Transverse colon (tissue), 4 donors: ENCODE data around the gene IGSF21. TPM values are rescaled to one million over a fixed set of nuclear protein-coding genes. Genes with fewer than 3 reads are reported as not detected.

Experiments
- DNase-seq: peaks from one replicate; pipeline ENCODE4 v3.0.0-alpha.2; 2019
- H3K27ac ChIP-seq, 4 donors: fragments of 200-600 bp; sonication (generic); 2 replicates each; pipeline ENCODE4 v1.5.1; 2016 to 2018; ENCODE audit warnings: inconsistent platforms in 4 of 4
- H3K27me3 ChIP-seq: fragments of 200-600 bp; sonication (generic); 2 replicates; pipeline ENCODE4 v1.5.1; 2017; ENCODE audit warnings: inconsistent platforms
- H3K36me3 ChIP-seq, 4 donors: fragments of 200-600 bp; sonication (generic); 2 replicates each; pipeline ENCODE4 v1.5.1; 2017 to 2019; ENCODE audit warnings: inconsistent platforms in 4 of 4
- H3K4me1 ChIP-seq, 4 donors: fragments of 200-600 bp; sonication (generic); 2 replicates each; pipeline ENCODE4 v1.5.1; 2017 to 2020; ENCODE audit warnings: inconsistent platforms in 4 of 4
- H3K4me3 ChIP-seq, 4 donors: fragments of 200-600 bp; sonication (generic); 1 replicate in 1 of 4; 2 replicates in 3 of 4; pipeline versions ENCODE4 v1.5.1 to v1.6.1; 2017 to 2019; ENCODE audit warnings: inconsistent platforms in 4 of 4
- H3K9me3 ChIP-seq, 2 donors: fragments of 200-600 bp; sonication (generic); 2 replicates each; pipeline ENCODE4 v1.5.1; 2017 to 2019; ENCODE audit warnings: inconsistent platforms in 2 of 2
- EP300 ChIP-seq: sonication (generic); formaldehyde crosslinking; IDR thresholded peaks from one replicate; pipeline ENCODE4 v1.6.1; 2017; ENCODE audit warnings: antibody characterized with exemption, low read depth
- POLR2A ChIP-seq: fragments of 450-650 bp; IDR thresholded peaks from one replicate; pipeline ENCODE4 v1.6.1; 2016; ENCODE audit warnings: antibody characterized with exemption, mild to moderate bottlenecking, moderate library complexity
- POLR2AphosphoS5 ChIP-seq, 3 donors: sonication (generic); formaldehyde crosslinking; IDR thresholded peaks; one replicate each; pipeline ENCODE4 v1.6.1; 2016; ENCODE audit warnings: antibody characterized with exemption in 3 of 3
- WGBS, 2 donors: methylation state at CpG; one replicate each; pipeline ENCODE4 v1.1.5; 2018; ENCODE audit warnings: low coverage in 1 of 2; 5-methylcytosine and 5-hydroxymethylcytosine counted together
- in situ Hi-C, 4 donors: fragments of 200-750 bp; cut with MboI; loops; one replicate each; pipeline versions ENCODE4 v1.15.0 to v1.15.1; 2017; ENCODE audit warnings: low sequenced_read_pairs in 3 of 4, low pct_ligation_motif_present in 1 of 4, low pct_unique_long_range_greater_than_20kb in 1 of 4
- intact Hi-C: fragments of 100-400 bp; cut with DNase I; formaldehyde crosslinking; loops from one replicate; pipeline ENCODE4 v1.15.1; 2023; ENCODE audit warnings: low total_unique reads
- total RNA-seq, 4 donors: library from RNA; depleted of rRNA; stranded (reverse); fragments of >200 nt; gene quantifications; one replicate each; pipeline ENCODE4 v1.1.0, GENCODE V29; 2016
- TF ChIP-seq, protein P1 (sequence below), 5 experiments: fragments of 200-600 bp in 3 of 5; fragments of 450-650 bp in 2 of 5; sonication (generic) in 3 of 5; IDR thresholded peaks; 1 replicate in 2 of 5; 2 replicates in 3 of 5; pipeline ENCODE4 v1.5.1; 2016 to 2017; ENCODE audit warnings: antibody characterized with exemption in 5 of 5, inconsistent platforms in 3 of 5, mild to moderate bottlenecking in 2 of 5, moderate library complexity in 1 of 5

Gene IGSF21
- total RNA-seq, 4 donors from 2014 or later: 1.1 to 6.8 (median 1.6) TPM; not detected in 1

DNA sequence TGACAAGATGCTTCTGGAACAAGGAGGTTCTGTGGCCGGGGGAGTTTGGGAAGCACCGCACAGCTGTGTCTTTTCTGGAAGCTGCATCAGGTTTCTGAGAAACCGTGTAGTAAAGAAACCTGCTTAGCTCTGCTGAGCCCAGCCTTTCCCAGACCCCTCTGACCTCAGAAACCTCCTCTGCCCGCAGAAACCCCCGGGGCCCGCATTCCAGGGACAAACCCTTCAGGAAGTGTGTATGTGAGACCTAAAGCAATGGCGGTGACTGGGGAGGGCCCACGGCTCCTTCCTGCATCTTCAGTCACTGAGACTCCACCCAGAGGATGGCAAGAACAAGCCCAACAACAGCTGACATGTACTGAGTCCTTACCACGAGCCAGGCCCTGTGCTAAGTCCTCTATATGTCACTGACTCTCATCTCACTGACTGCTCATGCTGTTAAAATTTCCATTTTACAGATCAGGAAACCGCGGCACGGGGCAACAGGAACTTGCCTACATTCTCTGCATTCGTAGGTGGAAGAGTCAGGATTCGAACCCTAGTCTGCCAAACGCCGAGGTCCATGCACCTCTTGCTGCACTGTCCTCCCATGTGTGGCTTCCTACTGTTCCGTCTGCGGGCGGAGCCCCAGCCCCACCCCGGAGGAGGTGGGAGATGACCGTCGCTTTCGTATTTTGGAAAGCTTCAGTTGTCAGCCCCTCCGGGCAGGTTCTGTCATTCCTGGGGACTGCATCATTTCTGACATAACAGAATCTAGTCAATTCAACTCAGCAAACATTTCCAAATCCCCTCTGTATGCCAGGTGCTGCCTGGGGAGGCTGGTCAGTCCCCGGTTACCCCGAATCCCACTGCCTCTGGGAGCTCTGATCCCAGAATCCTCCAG lies 299.8 kb downstream of the IGSF21 start:
- no peak for DNase-seq
- no peak overlapping the region for H3K27ac ChIP-seq
- TF ChIP-seq EP300 (no peak), POLR2A (no peak), POLR2AphosphoS5 (IDR thresholded peaks at IDR 0.05) (no peak)
- TF ChIP-seq, protein P1, sequence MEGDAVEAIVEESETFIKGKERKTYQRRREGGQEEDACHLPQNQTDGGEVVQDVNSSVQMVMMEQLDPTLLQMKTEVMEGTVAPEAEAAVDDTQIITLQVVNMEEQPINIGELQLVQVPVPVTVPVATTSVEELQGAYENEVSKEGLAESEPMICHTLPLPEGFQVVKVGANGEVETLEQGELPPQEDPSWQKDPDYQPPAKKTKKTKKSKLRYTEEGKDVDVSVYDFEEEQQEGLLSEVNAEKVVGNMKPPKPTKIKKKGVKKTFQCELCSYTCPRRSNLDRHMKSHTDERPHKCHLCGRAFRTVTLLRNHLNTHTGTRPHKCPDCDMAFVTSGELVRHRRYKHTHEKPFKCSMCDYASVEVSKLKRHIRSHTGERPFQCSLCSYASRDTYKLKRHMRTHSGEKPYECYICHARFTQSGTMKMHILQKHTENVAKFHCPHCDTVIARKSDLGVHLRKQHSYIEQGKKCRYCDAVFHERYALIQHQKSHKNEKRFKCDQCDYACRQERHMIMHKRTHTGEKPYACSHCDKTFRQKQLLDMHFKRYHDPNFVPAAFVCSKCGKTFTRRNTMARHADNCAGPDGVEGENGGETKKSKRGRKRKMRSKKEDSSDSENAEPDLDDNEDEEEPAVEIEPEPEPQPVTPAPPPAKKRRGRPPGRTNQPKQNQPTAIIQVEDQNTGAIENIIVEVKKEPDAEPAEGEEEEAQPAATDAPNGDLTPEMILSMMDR (IDR thresholded peaks at IDR 0.05): no peak
- H3K36me3 ChIP-seq: no peaks in the 10 kb centered on the region
- intact Hi-C loops (no loop called here), in situ Hi-C loops (no loop called here)
- WGBS, 2 donors: 72 to 100% methylated on average over 4 to 24 of the region's 26 CpGs
- no peaks in the 10 kb centered on the region for H3K4me1 ChIP-seq
- peaks cover 7% of the 10 kb centered on the region for H3K27me3 ChIP-seq
- H3K9me3 ChIP-seq: peaks cover 0 to 15% of the 10 kb centered on the region in 2 donors
- no peak overlapping the region for H3K4me3 ChIP-seq

DNA sequence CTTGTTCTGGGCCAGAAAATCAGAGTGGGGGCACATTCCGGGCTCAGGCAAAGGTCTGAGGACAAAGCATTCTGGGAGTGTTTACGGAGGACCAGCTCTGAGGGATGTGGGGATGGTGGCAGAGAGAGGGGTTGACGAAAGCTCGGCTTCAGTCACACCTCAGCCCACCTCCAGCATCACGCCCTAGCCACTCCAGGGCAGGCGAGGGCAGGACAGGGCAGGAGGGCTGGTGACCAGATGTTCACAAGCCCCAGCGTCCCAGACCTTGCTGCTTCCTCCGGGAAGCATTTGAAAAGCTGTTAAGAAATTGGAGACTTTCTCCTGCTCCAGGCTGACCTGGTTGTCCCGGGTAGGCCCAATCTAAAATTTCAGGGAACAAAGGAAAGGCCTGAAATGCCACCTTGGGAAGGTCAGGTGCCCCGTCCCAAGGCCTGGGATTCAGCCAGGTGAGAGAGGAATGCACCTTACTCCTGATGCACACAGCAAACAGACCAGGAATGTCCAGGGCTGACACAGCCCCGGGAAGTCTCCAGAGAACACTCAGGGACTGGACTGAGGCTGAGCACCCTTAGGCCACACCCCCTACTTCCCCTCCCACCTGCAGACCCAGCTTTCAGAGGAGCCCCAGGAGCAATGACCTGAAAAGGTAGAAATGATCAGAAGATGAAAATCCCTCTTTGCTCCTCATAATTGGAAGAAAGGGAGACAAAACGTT lies 301.2 kb downstream of the IGSF21 start:
- no peaks in the 10 kb centered on the region for H3K4me1 ChIP-seq
- no peak for TF ChIP-seq EP300
- TF ChIP-seq POLR2AphosphoS5 (IDR thresholded peaks at IDR 0.05): no peak
- H3K9me3 ChIP-seq: peaks cover 0 to 18% of the 10 kb centered on the region in 2 donors
- DNase-seq: no peak
- peaks cover 7% of the 10 kb centered on the region for H3K27me3 ChIP-seq
- intact Hi-C loops (no loop called here), in situ Hi-C loops (no loop called here)
- no peak overlapping the region for H3K4me3 ChIP-seq
- no peaks in the 10 kb centered on the region for H3K36me3 ChIP-seq
- no peak overlapping the region for H3K27ac ChIP-seq
- 66 to 80% methylated on average over 1 to 12 of the region's 12 CpGs for WGBS, 2 donors

DNA sequence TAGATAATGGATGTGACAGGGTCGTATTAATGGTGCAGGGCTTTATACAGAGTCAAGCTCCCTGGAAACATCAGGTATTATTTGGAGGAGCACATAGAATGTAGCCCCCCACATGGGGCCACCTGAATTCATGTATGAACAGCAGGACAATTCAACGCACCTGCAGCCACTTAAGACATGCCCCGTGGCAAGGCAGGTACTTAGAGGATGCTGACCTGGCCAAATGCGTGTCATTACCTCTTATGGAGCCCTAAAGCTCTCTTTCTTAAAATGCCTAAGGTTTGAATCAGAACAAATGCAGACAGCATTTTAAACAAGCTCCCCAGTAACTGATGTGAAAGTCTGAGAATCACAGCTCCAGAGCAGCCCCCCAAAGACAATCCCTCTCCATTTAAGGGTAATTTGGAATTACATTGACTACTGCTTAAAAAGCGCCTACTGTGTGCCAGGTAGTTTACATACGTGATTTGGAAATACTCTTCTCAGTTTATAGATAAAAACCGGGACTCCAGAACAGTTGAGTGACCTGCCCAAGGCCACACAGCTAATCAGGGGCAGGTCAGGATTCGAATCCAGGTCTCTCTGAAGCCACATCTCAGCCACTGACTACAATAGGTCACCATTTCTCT lies 302.1 kb downstream of the IGSF21 start:
- peaks cover 0 to 6% (median 2%) of the 10 kb centered on the region in 4 donors for H3K4me1 ChIP-seq

DNA sequence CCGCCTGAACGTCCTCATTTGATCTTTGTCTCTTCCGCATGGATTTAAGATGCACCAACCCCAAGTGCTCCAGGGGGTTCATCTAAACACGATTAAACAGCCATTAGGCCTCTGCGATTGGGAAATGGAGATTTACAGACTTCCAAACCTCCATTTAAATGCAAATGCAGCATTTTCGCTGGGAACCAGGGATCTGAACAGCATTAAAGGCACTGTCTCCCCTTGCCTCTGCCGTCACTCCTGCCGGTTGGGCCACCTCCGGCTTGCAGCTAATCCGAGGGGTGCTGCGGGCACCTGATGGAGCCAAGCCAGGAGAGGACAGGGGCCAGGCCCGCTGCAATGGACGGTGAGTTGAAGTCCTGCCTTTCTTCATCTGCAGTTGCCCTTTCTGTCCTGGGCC lies 302.8 kb downstream of the IGSF21 start:
- intact Hi-C loops: no loop called here
- no peak for DNase-seq
- Histone ChIP-seq H3K27ac (no peak overlapping the region), H3K4me1 (peaks cover 0 to 6% (median 2%) of the 10 kb centered on the region in 4 donors), H3K4me3 (no peak overlapping the region), H3K9me3 (peaks cover 0 to 18% of the 10 kb centered on the region in 2 donors), H3K36me3 (no peaks in the 10 kb centered on the region), H3K27me3 (peaks cover 1% of the 10 kb centered on the region)
- TF ChIP-seq POLR2AphosphoS5 (IDR thresholded peaks at IDR 0.05): no peak
- TF ChIP-seq, protein P1 (IDR thresholded peaks at IDR 0.05): no peak
- no peak for TF ChIP-seq EP300
- no peak for TF ChIP-seq POLR2A
- WGBS, 2 donors: 60 to 85% methylated on average over 4 to 12 of the region's 13 CpGs
- in situ Hi-C loops: no loop called here

More for the DNA sequence above, 302.1 kb downstream of the IGSF21 start:
- TF ChIP-seq POLR2A (no peak), POLR2AphosphoS5 (IDR thresholded peaks at IDR 0.05) (no peak), EP300 (no peak)
- TF ChIP-seq, protein P1 (IDR thresholded peaks at IDR 0.05): no peak
- intact Hi-C loops: no loop called here
- H3K27me3 ChIP-seq: peaks cover 7% of the 10 kb centered on the region
- H3K36me3 ChIP-seq: no peaks in the 10 kb centered on the region
- peaks cover 0 to 18% of the 10 kb centered on the region in 2 donors for H3K9me3 ChIP-seq
- in situ Hi-C loops: no loop called here
- DNase-seq: no peak
- H3K27ac ChIP-seq: no peak overlapping the region
- no peak overlapping the region for H3K4me3 ChIP-seq
- WGBS, 2 donors: 71 to 76% methylated on average over 1 to 8 of the region's 8 CpGs
